Measurements from ENCODE around the gene DNAJB4.

GRCh38 chr1:77991638-77992037 is 13.1 kb upstream of the DNAJB4 start:
- TF ChIP-seq CTCF (IDR thresholded peaks at IDR 0.05) (no peak), POLR2A (IDR thresholded peaks at IDR 0.05) (no peak)
